Nucleus accumbens (tissue), 56 donors: ENCODE results near the gene XXYLT1.

Experiments used
- DNase-seq, 56 donors: peaks; one replicate each; lab custom pipeline; 2025; lab: John Stamatoyannopoulos, UW

Gene XXYLT1

GRCh38 chr3:195028877-195029606, 241.9 kb downstream of the XXYLT1 start:
- DNase-seq: no peak

GRCh38 chr3:195025884-195026200, 245.1 kb downstream of the XXYLT1 start:
- no peak for DNase-seq

GRCh38 chr3:195025056-195025883, 245.7 kb downstream of the XXYLT1 start:
- DNase-seq: no peak

GRCh38 chr3:195023989-195024388, 247.0 kb downstream of the XXYLT1 start:
- DNase-seq: no peak

- no peak for DNase-seq
Measured at GRCh38 chr3:195023576-195023975, 247.4 kb downstream of the XXYLT1 start.

- DNase-seq: no peak
Measured at GRCh38 chr3:195021692-195022091, 249.3 kb downstream of the XXYLT1 start.

DNA sequence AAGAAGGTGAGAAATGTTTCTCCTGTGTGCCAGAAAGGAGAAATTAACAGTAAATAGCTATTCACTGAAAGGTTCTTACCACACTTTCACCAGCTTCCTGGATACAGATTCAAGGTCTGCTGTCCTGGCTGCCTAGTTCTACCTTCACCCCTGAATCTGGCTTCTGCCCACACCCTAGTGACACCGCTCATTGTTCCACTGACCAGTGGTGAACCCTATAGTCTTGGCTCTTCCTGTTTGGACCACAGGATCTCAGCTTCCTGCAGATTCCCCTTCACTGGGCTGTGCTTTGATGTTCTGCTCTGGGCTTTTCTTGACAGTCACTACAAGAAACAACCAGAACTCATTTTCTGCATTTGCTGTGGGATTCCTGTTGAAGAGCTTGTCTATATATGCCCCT, 250.0 kb downstream of the XXYLT1 start:
- DNase-seq: no peak

DNA sequence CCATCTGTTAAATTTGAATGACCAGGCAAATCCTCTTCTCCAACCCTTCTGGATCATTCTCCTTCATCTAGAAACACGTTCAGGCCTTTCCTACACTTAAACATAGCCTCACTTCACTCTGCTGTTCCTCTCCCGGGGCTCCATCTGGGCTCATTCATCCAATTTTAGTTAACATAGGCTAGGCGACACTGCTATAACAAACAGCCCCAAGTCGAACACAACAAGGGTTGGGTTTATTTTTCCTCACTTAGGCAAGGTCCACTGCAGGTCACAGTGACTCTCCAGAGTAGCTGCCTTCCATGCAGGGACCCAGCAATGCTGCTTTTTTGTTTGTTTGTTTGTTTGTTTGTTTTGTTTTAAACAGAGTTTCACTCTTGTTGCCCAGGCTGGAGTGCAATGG, 250.8 kb downstream of the XXYLT1 start:
- DNase-seq: no peak

GRCh38 chr3:195019335-195019734, 251.6 kb downstream of the XXYLT1 start:
- DNase-seq: no peak
